HG03432 (cell line): ENCODE data around the gene BAIAP2L2.

Source experiments
- ATAC-seq: cut with Tn5 transposase; IDR thresholded peaks from one replicate; pipeline ENCODE4 v1.9.1; 2021; ENCODE audit warnings: mild to moderate bottlenecking, moderate library complexity; ENCODE audit not compliant: unreplicated experiment

Gene BAIAP2L2

GRCh38 chr22:38070250-38070921, 40.1 kb downstream of the BAIAP2L2 start:
- no peak for ATAC-seq

DNA sequence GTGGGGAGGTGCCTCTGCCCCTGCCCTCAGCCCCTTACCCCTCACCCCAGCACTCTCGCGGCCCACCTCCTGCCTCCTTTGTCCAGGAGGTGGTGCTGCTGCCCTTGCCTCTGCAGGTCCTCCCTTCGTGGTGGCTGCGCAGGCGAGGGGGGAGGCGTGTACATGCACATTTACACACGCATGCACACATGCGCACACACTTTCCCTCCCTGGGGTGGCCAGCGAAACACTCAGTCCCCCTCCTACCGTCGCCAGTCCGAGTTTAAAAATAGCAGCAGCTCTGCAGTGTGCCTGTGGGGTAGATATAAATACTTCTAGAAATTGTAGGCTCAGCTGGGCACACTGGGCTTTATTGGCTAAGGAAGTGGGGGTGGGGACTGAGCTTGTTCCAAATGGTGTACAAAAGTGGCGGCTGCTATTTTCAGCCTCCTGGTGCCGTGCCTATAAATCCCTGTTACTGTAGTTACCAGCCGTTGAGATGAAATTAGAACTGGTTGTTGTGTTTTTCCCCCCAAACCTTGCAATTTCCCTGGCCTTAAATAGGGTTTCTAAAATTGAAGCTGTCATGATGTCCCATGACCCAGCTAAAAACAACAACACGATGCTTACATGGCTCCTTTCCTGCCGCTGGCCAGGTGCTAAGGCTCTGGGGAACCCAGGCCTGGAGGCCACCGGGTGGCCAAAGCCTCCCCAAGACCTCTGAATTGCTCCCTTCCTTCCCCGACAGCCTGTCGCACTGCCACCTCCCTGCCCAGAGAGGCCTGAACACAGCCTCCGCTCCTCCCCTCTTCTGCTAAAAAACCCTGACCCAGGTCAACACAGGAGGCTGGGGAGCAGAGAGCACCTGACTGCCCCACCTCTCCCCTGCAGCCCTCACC, 40.9 kb downstream of the BAIAP2L2 start:
- ATAC-seq, result no peak

- no peak for ATAC-seq
Measured at GRCh38 chr22:38068641-38069371, 41.7 kb downstream of the BAIAP2L2 start.

- no peak for ATAC-seq
Measured at GRCh38 chr22:38067761-38068360, 42.6 kb downstream of the BAIAP2L2 start.

GRCh38 chr22:38067028-38067415, 43.5 kb downstream of the BAIAP2L2 start:
- no peak for ATAC-seq

- ATAC-seq, result no peak
Measured at GRCh38 chr22:38066381-38067027, 44.0 kb downstream of the BAIAP2L2 start.

- no peak for ATAC-seq
Measured at GRCh38 chr22:38065539-38065938, 44.9 kb downstream of the BAIAP2L2 start.

DNA sequence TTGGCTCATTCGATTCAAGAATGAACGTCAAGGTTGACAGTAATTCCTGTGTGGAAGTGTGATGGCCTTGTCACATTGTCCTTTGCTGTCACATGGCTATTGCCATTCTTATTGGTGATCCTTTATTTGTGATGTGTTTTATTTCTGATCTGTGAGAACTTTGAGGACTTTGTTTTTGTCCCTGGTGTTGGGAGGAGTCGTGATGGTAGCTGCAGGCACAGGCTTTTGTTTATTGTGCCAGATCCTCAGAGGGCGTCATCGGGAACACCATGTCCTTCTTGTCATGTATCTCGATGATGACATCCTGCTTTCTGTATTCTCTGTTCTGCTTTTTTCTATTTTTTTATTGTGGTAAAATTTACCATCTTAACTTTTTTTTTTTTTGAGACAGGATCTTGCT, 47.7 kb downstream of the BAIAP2L2 start:
- no peak for ATAC-seq

DNA sequence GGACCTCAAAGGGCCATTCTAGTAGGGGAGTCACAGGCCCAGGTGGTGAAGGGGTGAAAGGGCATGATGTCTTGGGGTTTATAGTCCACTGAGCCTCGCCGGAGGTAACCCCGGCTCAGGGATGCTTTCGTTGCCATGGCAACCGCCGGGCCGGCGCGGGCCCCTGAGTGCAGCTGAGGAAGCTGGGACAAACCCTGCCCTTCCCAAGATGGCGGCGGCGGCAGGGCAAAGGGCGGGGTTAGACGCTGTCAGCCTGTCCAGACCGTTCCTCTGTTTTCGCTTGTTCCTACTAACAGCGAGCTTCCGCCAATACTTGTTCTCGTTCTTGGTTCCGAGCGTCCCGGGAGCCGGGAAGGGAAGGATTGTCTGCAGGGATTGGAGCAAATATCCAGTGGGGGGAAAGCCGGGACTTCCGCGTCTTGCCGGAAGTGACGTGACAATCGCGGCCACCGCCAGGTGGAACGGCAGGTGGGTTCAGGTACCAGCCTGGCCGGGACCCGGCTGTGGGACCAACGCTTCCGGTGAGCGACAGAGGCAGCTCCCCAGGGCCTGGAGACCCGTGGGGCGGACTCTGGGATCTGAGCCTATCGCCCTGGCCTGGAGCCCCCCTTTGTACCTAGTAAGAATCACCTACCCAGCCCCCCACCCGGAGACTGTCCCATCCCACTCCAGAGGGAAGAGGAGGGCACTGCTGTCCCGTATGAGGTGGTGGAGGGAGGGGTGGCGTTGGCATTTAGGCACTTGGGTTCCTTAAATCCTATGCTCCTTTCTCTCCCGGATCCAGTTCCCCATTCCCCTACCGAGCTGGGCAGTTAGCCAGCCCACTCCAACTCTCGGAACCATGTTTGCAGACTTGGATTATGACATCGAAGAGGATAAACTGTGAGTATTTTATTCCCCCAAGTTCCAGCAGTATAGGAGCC, 53.3 kb downstream of the BAIAP2L2 start, which contains the start of gene PICK1:
TSS of gene PICK1 (plus strand) at position 436 of the 923 bp plus-strand sequence. CDS start at position 842, 406 bp downstream.
- peak; percentile 49 for ATAC-seq

DNA sequence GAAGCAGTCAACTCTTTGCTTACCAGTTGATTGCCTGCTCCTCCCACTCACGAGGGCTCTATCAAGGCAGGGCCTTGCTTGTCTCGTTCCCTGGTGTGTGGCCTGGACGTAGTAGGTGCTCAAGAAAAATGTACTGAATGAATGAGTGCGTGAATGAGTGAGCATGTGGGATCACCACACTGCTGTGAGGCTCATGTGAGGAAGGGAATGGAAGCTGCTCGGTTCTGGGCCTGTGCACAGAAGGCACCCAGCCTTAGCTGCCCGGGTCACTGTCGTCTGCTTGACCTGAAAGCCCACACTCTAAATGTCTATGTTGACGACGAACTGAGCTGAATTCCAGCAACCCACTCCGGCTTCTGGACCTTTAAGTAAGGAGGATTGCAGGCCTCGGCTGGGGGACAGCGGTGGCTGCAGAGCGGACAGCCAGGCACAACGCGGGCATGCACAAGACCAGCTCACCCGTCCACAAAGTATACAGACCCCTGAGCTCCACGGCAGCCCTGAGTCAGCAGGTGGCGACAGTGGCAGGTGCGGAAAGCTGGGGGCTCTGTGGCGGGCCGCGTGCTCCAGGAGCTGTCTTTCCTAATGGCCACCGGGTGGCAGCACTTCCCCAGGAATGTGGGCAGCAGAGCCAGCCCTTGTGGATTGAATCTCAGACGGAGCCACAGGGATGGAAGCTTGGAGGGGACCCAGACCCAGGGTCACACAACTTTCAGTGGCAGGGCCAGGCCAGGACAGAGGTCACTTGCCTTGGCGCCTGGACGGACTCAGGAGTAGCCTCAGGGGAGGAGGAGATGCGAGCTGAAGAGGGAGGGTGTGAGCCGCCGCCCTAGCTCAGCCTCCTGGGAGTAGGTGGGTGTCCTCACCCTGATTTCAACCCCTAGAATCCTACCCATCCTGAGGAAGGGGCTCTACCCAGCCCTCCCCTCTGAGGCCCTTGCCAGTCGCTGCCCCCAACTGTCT, 58.3 kb downstream of the BAIAP2L2 start:
- ATAC-seq, result peak; percentile 64

- ATAC-seq, result no peak
Measured at GRCh38 chr22:38051261-38051660, 59.2 kb downstream of the BAIAP2L2 start.

GRCh38 chr22:38050720-38051119, 59.8 kb downstream of the BAIAP2L2 start:
- ATAC-seq, result no peak

GRCh38 chr22:38049812-38050619, 60.5 kb downstream of the BAIAP2L2 start:
- ATAC-seq, result no peak

- no peak for ATAC-seq
Measured at GRCh38 chr22:38046070-38046748, 64.3 kb downstream of the BAIAP2L2 start.

- ATAC-seq, result no peak
Measured at GRCh38 chr22:38043151-38044039, 67.1 kb downstream of the BAIAP2L2 start.

GRCh38 chr22:38042488-38042790, 68.0 kb downstream of the BAIAP2L2 start:
- no peak for ATAC-seq
